ENCODE data around the gene DLGAP1.

DNA sequence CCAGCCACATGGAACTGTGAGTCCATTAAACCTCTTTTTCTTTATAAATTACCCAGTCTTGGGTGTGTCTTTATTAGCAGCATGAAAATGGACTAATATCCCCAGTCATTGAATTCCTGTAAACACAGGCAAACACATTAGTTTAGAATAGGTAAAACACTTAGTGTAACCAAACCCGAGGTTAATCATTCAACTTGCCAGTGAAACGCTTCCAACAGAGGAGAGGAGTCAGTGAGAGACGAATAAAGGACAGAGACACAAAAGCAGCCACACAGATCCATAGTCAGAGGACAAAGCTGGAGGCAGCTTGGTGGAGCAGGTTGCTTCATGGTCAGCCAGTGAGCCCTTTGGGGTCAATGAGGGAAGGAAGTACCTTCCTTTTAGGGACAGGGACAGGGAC, 657.1 kb downstream of the DLGAP1 start:
- TF ChIP-seq, protein P1, sequence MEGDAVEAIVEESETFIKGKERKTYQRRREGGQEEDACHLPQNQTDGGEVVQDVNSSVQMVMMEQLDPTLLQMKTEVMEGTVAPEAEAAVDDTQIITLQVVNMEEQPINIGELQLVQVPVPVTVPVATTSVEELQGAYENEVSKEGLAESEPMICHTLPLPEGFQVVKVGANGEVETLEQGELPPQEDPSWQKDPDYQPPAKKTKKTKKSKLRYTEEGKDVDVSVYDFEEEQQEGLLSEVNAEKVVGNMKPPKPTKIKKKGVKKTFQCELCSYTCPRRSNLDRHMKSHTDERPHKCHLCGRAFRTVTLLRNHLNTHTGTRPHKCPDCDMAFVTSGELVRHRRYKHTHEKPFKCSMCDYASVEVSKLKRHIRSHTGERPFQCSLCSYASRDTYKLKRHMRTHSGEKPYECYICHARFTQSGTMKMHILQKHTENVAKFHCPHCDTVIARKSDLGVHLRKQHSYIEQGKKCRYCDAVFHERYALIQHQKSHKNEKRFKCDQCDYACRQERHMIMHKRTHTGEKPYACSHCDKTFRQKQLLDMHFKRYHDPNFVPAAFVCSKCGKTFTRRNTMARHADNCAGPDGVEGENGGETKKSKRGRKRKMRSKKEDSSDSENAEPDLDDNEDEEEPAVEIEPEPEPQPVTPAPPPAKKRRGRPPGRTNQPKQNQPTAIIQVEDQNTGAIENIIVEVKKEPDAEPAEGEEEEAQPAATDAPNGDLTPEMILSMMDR (IDR thresholded peaks at IDR 0.05) = no peak
- no peak for TF ChIP-seq ZFX (IDR thresholded peaks at IDR 0.05; ENCODE audit: borderline replicate concordance)
